GM04504 (cell line): ENCODE results near the gene PDIA6.
"Not testable (repeated sequence)": the region's sequence is repeated elsewhere in the genome, so short reads cannot be mapped to it uniquely, and the experiment has no call there.

Experiments
- DNase-seq: peaks from one replicate; pipeline ENCODE4 v3.0.0-alpha.2; 2012; ENCODE audit warnings: low read depth

The PDIA6 gene

GRCh38 chr2:10780821-10781220 lies 31.8 kb downstream of the PDIA6 start:
- not testable (repeated sequence) for DNase-seq

DNA sequence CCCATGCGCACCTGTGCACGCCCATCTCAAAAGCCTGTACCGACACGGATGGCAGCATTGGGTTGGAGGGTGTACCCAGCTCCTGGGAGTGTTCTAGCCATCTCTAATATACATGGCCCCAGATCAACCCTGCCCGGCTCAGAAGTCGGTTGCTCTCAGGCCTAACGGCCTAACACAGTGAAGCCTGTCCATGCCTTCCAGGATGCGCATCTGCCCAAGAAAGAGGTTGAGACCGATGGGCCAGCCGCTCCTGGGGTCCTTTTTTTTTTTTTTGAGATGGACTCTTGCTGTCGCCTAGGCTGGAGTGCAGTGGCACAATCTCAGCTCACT lies 32.1 kb downstream of the PDIA6 start:
- no peak for DNase-seq

DNA sequence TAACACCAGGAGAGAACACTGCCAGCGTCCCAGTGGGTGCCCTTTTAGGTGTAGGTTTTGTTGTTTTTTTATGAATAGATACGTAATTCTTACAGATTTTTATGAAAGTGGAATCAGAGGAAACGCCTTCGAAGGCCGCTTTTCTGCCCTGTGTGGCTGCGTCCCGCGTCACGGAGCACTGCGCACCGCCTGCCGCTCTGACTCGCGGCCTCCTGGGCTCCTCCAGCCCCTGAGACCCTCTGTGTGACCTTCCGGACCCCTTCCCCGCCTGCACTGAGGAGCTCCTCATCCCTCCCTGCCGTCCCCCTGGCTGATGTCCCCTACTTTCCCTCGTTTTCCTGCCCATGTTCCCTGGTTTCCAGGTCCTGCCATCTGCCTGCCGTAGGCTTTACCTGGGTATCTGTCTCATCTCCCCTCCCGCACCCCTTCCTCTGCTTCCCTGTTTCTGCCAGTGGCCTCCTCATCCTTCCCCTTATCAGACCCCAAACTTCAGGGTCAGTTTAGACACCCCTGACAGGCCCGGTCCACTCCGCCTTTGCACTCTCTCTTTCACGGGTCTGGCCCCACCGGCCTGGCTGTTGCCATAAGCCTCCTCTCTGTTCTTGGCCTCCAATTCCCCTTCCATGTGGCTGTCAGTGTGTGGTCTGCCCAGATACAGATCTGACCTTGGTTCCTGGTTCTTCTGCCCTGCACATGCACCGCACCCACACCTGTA lies 32.7 kb downstream of the PDIA6 start:
- no peak for DNase-seq

GRCh38 chr2:10778724-10779115 lies 33.9 kb downstream of the PDIA6 start:
- DNase-seq = no peak

- no peak for DNase-seq
Observed at GRCh38 chr2:10777842-10778723, 34.5 kb downstream of the PDIA6 start.

DNA sequence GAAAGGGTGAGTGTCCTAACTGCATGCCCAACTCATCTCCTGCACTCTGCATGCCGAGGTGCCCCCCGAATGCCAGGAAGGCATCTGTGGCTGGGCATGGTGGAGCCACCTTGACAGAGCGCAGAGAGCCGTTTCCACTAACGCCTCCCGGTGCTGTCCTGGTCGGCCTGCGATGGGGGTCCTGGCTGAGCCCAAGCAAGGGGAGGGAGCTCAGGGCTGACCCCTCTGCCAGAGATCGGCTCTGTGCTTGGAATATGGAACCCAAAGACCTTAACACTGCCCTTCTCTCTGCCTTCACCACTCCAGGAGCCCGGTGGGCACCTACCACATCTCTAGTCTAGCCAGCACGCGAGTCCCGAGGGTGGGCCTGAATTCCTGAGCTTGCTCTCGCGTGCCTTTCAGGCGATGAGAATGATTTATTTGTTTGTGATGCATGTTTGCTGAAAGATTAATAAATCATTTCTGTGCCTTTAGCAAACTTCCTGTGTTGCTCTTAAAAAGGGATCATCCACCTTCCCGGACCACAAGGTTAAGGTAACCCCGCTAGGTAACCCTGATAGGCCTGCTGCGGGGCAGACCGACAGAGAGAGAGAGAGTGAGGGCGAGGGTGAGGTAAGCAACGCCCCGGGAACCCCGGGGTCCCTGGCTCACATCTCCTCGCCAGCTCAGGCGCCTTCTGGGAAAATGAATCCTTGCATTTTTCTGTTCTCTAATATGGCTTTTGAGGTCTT lies 35.3 kb downstream of the PDIA6 start:
- no peak for DNase-seq

DNA sequence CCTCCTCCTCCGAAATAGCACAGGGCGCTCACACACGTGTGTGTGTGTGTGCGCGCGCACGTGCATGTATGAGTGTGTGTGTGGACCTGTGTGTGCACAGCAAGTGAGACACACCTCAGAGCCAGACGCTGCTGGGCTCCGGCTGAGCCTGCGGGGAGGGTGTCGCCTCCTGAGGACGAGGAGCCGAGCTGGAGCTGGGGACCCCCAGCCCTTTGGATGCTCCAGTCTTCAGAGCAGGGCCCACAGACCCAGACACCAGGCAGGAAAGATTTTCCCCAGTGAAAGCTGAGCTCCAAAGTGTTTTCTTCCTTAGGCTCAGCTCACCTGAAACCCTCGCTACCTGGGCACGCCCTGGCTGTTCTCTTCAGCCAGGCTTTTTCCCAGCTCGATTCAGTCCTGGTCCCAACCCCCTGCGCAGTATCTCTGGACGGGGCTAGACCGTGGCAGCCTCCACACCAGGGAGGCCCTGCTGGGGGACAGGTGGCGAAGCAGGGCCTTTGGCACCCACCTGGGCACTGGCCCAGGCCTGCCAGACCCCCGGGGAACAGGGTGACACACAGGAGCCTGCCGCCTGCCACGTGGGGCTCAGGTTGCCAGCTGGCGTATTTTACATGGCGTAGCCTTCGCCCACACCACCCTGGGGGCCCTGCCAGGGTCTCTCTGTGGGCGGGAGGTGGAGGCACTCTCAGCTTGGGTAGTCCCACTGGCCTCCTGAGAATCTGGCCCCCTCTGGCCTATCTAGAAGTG lies 36.2 kb downstream of the PDIA6 start:
- DNase-seq = no peak

DNA sequence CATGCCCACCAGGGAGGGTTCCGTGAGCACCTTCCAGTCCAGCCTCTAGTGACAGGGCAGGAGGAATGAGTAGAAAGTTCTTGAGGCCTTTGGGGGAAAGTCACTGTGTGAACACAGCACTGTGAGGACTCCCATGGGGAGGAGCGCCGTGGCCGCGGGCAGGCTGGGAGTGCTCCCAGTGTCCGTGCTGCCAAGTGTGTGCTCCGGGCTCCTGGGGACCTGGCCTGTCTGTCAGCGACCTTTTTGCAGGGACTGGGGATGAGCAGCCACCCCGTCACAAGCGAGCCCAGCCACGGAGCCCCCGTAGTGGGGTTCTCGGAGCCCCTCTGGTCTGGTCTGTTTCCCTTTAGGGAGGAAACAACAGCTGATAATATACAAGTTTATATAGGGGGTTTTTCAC lies 36.8 kb downstream of the PDIA6 start:
- DNase-seq = no peak

GRCh38 chr2:10775021-10775780 lies 37.4 kb downstream of the PDIA6 start:
- no peak for DNase-seq

- DNase-seq = no peak
Observed at GRCh38 chr2:10774394-10774793, 38.2 kb downstream of the PDIA6 start.

DNA sequence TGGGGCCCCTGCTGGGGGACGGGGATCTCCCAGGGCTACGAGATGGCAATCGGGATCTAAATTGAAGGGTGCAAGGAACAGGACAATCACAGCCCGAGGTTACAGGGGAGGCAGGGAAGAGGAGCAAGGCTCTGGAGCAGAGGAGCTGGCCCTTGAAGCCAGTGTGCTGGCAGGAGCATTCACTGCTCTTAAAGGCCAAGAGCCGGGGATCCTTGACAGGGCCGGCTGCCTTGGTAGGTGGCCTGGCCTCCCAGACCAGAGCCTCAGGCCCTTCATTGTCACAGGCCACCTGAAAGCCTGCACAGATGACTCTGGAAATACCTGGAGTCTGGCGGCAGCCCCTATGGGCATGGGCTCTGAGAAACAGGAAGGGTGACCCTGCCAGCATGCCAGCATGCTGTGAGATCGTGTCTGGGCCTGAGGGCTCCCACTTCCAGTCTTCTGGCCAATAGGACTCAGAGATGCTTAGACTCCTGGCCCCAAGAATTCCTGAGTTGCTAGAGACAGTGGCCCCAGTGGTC lies 38.7 kb downstream of the PDIA6 start:
- no peak for DNase-seq

DNA sequence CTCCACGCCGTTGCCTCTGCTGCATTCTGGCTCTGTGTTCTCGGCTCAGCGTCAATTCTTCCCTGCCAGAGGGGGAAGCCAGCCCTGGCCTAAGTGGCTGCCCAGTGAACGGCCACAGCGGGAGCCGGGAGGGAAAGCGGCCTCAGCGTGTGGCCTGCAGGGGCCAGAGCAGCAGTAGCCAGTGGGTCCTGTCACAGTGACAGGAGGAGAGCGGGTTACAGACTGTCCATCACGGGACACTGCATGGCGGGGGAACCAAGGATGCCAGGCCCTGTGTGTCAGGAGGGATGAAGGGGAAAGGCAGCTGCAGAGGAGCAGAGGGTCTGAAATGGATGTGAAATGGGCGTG lies 39.7 kb downstream of the PDIA6 start:
- no peak for DNase-seq

DNA sequence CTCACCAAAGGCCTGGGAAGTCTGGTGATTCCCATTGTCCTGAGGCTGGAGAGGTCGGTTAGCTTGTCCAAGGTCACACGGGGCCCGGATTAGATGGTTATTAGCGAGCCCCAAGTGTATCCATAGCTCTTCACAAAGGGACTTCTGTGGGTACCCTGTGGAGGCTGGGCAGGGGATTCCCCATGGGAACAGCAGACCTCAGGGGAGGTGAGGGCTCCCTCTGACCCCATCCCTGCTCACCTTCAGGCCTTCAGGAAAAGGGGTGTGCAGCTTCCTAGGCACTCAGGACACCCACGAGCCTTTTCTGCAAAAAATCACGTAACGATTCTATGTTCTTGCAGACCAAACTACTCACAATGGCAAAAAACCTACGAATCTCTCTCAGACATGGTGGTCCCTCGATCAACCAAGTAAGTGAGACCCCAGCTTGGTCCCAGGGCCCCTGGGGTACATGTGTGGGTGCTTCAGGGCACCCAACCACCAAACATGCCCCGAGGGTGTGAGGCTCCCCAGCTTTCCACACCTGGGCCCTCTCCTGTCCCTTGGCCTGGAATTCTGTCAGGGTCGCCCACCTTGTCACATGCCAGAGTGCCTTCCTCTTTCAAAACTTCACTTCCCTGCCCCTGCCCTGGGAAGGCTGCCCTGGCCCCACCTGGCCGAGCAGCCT lies 40.3 kb downstream of the PDIA6 start:
- DNase-seq = no peak

DNA sequence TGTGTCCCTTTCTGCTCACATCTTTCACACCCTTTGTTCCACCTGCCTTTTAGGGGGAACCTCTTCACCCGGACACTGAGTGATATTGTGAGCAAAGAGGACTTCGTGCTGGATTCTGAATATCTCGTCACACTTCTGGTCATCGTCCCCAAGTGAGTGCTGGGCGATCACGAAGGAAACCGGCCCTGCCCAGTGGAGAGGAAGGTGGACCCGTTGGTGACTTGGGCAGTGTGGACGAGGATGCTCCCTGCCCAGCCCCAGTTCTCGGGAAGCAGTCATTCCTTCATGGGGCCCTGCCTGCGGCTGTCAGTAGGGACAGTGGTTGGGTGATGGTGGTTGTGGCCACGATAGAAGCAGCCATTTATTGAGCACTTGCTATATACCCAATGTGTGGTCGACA lies 40.8 kb downstream of the PDIA6 start:
- DNase-seq = no peak

DNA sequence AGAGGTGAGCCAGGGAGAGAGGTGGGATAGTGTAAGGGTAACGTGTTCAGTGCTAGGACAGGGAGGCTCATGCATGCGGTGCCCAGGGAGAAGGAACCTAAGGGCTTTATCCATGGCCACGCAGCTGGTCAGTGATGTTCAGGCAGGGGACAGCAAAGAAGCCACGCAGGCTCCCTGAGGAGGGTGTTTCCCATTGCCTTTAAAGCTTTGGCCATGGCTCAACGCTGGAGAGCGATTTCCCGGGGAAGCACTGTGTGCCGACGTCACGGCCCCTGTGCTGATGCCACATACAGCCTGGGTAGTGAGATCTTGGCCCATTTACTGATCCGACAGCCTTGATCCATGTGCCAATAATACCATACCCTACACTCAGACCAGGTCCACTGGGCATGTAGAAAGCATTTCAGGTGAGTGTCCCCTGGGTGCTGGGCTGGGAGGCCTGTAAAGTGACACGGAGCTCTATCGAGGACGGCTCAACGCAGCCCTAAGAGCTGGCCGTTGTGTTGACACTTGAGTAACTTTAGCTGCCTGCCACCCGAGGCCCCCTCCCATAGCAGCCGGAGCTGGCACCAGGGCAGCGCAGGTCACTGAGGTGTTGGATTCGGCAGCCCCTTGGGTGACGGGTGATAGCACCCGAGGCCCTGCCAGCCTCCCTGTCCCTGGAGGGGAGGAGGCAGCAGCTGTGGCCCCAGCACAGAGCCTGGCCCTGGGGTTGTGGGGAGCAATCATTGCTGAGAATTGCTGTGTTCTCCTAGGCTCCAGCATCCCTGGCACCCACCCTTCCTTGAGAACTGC lies 41.4 kb downstream of the PDIA6 start:
- no peak for DNase-seq

GRCh38 chr2:10768063-10768507 lies 44.5 kb downstream of the PDIA6 start:
- DNase-seq = no peak

DNA sequence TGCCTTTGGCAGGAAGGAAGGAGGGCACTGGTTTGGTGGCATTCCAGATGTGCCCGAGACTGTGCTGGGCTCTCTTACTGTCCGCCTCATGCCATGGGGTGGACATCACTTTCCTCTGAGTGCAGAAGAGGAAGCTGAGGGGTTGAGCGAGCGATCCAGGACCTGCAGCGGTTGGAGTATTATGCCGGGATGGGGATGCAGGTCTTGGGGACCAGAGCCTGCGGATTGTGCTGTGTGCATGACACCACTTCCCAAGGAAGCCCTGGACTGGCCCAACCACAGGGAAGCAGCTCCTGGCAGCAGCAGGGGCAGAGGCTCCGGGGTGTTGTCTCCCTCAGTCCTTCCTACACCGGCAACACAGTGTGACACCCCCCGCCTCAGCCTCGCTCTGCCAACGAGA lies 46.7 kb downstream of the PDIA6 start:
- no peak for DNase-seq

GRCh38 chr2:10765461-10765860 lies 47.1 kb downstream of the PDIA6 start:
- no peak for DNase-seq

GRCh38 chr2:10764896-10765295 lies 47.7 kb downstream of the PDIA6 start:
- DNase-seq = no peak
